GM23338 (cell line): ENCODE measurements around the gene EYA2.

Experiments used
- CREB1 ChIP-seq: fragments of 250-450 bp; sonication (Bioruptor Pico); IDR thresholded peaks from 2 replicates; pipeline ENCODE4 v1.5.0; 2020; ENCODE audit warnings: low read depth, mild to moderate bottlenecking, moderate library complexity
- EZH2 ChIP-seq: fragments of 200-600 bp; sonication (generic); IDR thresholded peaks from one replicate; pipeline ENCODE4 v1.8.0; 2017; ENCODE audit warnings: antibody characterized with exemption, mild to moderate bottlenecking, low read depth; ENCODE audit not compliant: unreplicated experiment
- EZH2phosphoT487 ChIP-seq: fragments of 200-600 bp; sonication (generic); IDR thresholded peaks from one replicate; pipeline ENCODE4 v1.8.1; 2018; ENCODE audit warnings: antibody characterized with exemption; ENCODE audit not compliant: unreplicated experiment
- POLR2AphosphoS5 ChIP-seq: IDR thresholded peaks from 2 replicates; pipeline ENCODE4 v1.6.1; 2016; ENCODE audit warnings: antibody characterized with exemption, low read depth
- ZNF331 ChIP-seq: fragments of 250-450 bp; sonication (Bioruptor Pico); IDR thresholded peaks from 2 replicates; pipeline ENCODE4 v1.5.0; 2020; ENCODE audit warnings: low read depth, mild to moderate bottlenecking, moderate library complexity
- TF ChIP-seq, protein P1 (sequence below), 2 experiments: fragments of 200-600 bp in 1 of 2; sonication (generic) in 1 of 2; conservative IDR thresholded peaks; 2 replicates each; pipeline versions ENCODE4 v1.5.1 to v1.6.1; 2016 to 2017; ENCODE audit warnings: antibody characterized with exemption in 2 of 2, low read depth in 2 of 2, mild to moderate bottlenecking in 2 of 2, moderate library complexity in 1 of 2
- TF ChIP-seq, protein P2 (sequence below): IDR thresholded peaks from one replicate; pipeline ENCODE4 v1.6.1; 2018; ENCODE audit warnings: antibody characterized with exemption; ENCODE audit not compliant: unreplicated experiment

DNA sequence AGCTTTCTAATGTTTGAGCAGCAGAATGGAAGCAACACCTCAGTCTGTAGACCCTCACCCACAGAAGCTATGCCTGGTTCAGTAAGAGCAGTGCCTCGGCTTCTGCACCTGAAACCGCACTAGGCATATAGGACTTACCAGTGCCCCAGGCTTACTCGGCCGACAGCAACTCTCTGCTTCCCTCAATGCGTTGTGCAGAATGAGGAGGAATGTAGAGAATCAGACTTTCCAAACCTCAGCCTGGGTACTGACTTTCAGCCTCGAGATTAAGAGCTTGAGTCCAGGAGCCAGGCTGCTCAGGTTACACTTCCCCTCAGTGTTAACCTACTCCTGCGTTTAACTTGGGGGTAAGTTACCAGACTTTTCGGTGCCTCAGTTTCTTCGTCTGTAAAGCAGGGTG, 8.6 kb downstream of the EYA2 start:
- TF ChIP-seq EZH2 (no peak), POLR2AphosphoS5 (no peak), ZNF331 (CRISPR knock-in tag) (no peak), CREB1 (CRISPR knock-in tag) (no peak), EZH2phosphoT487 (no peak)
- TF ChIP-seq, protein P1, sequence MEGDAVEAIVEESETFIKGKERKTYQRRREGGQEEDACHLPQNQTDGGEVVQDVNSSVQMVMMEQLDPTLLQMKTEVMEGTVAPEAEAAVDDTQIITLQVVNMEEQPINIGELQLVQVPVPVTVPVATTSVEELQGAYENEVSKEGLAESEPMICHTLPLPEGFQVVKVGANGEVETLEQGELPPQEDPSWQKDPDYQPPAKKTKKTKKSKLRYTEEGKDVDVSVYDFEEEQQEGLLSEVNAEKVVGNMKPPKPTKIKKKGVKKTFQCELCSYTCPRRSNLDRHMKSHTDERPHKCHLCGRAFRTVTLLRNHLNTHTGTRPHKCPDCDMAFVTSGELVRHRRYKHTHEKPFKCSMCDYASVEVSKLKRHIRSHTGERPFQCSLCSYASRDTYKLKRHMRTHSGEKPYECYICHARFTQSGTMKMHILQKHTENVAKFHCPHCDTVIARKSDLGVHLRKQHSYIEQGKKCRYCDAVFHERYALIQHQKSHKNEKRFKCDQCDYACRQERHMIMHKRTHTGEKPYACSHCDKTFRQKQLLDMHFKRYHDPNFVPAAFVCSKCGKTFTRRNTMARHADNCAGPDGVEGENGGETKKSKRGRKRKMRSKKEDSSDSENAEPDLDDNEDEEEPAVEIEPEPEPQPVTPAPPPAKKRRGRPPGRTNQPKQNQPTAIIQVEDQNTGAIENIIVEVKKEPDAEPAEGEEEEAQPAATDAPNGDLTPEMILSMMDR (conservative IDR thresholded peaks at IDR 0.05; ENCODE audit: low read depth in 2 of 2): no peak
- TF ChIP-seq, protein P2, sequence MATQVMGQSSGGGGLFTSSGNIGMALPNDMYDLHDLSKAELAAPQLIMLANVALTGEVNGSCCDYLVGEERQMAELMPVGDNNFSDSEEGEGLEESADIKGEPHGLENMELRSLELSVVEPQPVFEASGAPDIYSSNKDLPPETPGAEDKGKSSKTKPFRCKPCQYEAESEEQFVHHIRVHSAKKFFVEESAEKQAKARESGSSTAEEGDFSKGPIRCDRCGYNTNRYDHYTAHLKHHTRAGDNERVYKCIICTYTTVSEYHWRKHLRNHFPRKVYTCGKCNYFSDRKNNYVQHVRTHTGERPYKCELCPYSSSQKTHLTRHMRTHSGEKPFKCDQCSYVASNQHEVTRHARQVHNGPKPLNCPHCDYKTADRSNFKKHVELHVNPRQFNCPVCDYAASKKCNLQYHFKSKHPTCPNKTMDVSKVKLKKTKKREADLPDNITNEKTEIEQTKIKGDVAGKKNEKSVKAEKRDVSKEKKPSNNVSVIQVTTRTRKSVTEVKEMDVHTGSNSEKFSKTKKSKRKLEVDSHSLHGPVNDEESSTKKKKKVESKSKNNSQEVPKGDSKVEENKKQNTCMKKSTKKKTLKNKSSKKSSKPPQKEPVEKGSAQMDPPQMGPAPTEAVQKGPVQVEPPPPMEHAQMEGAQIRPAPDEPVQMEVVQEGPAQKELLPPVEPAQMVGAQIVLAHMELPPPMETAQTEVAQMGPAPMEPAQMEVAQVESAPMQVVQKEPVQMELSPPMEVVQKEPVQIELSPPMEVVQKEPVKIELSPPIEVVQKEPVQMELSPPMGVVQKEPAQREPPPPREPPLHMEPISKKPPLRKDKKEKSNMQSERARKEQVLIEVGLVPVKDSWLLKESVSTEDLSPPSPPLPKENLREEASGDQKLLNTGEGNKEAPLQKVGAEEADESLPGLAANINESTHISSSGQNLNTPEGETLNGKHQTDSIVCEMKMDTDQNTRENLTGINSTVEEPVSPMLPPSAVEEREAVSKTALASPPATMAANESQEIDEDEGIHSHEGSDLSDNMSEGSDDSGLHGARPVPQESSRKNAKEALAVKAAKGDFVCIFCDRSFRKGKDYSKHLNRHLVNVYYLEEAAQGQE: no peak
